NT2/D1 (cell line): Measurements from ENCODE around the gene SMURF1.

Source experiments
- SUZ12 ChIP-seq: IDR thresholded peaks from 2 replicates; pipeline ENCODE4 v1.6.1; 2011; ENCODE audit not compliant: insufficient read length, insufficient read depth; ENCODE audit errors: extremely low read depth
- YY1 ChIP-seq: IDR thresholded peaks from 2 replicates; pipeline ENCODE4 v1.6.1; 2011; ENCODE audit not compliant: insufficient read length, insufficient read depth

DNA sequence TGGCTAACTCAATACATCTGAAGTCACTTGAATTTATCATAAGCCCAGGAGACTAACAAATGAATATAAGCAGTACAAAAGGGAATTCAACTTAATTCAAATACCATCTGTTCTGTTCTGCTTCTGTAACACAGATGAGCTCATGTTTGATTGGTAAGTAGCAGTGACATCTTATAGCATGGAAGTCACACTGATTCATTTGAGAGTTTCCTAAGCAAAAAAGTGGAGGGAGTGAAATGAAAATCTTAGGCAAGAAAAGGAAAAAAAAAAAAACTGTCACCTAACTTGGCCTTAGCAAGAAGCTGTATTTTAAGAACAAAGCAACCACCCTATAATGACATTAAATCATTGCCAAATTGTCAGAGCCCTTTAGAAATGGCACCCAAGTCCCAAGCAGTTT lies 49.5 kb downstream of the SMURF1 start:
- no peak for TF ChIP-seq YY1
- no peak for TF ChIP-seq SUZ12
